GM12878 (cell line): ENCODE results near the gene SORBS1. TPM values are rescaled to one million over a fixed set of nuclear protein-coding genes. Genes with fewer than 3 reads are reported as not detected.

Source experiments
- ATAC-seq: fragments of 200-7000 bp; cut with Tn5 transposase; 3 replicates; pipeline ENCODE4 v1.9.1; 2020; ENCODE audit warnings: mild to moderate bottlenecking, moderate library complexity
- BruUV-seq: library from RNA; stranded (reverse); fragments of 400-500 nt; replicated peaks from 2 replicates; lab custom pipeline; 2021; lab: Mats Ljungman, UMichigan
- CTCF ChIA-PET: fragments of 300-600 bp; sonication (Branson Sonifier 250); formaldehyde crosslinking; extraction: SDS; loops from one replicate; lab custom pipeline; 2021; ENCODE audit warnings: inconsistent platforms; lab: Yijun Ruan, JAX
- POLR2A ChIA-PET: fragments of 350-600 bp; formaldehyde crosslinking; extraction: SDS; loops from one replicate; lab custom pipeline; 2021; ENCODE audit warnings: inconsistent platforms; lab: Charles Lee
- RAD21 ChIA-PET: fragments of 300-600 bp; sonication (Branson Sonifier 250); formaldehyde crosslinking; loops from one replicate; lab custom pipeline; 2023; ENCODE audit warnings: antibody characterized with exemption; ENCODE audit not compliant: unreplicated experiment; lab: Charles Lee
- SMC1A ChIA-PET: fragments of 300-600 bp; sonication (Branson Sonifier 250); formaldehyde crosslinking; loops from one replicate; lab custom pipeline; 2023; ENCODE audit not compliant: unreplicated experiment, uncharacterized antibody; lab: Charles Lee
- DNase-seq: peaks from one replicate; pipeline ENCODE4 v3.0.0-alpha.2; 2011; ENCODE audit warnings: low read depth, low spot score
- FAIRE-seq: peaks from 3 replicates; lab custom pipeline; 2011; peaks lifted over from hg19 to GRCh38; lab: Jason Lieb, UNC
- H2AFZ ChIP-seq: 2 replicates; pipeline ENCODE4 v1.6.0; 2011; ENCODE audit warnings: low read depth, low read length, control low read depth; ENCODE audit not compliant: control insufficient read depth
- H3K27ac ChIP-seq: 2 replicates; pipeline ENCODE4 v1.5.1; 2011; ENCODE audit warnings: control low read depth; ENCODE audit not compliant: control insufficient read depth, insufficient read depth
- H3K27me3 ChIP-seq, 2 experiments: replicated peaks in 1 of 2; 2 replicates each; pipeline versions ENCODE4 v1.6.0 to v1.6.1; 2011; ENCODE audit warnings: low read length in 1 of 2; ENCODE audit not compliant: control insufficient read depth in 2 of 2, insufficient read depth in 2 of 2
- H3K36me3 ChIP-seq, 2 experiments: 2 replicates each; pipeline ENCODE4 v1.5.1; 2011; ENCODE audit warnings: low read length in 1 of 2; ENCODE audit not compliant: control insufficient read depth in 2 of 2, insufficient read depth in 2 of 2
- H3K4me1 ChIP-seq: 2 replicates; pipeline ENCODE4 v1.6.1; 2011; ENCODE audit warnings: mild to moderate bottlenecking, low read length, moderate library complexity, mixed read lengths; ENCODE audit not compliant: control insufficient read depth, insufficient read depth
- H3K4me2 ChIP-seq: 2 replicates; pipeline ENCODE4 v1.6.0; 2011; ENCODE audit warnings: control low read depth; ENCODE audit not compliant: control insufficient read depth, insufficient read depth
- H3K4me3 ChIP-seq: fragments of 200-600 bp; sonication (generic); 2 replicates; pipeline ENCODE4 v1.5.1; 2016
- H3K79me2 ChIP-seq: 2 replicates; pipeline ENCODE4 v1.6.0; 2011; ENCODE audit warnings: low read length; ENCODE audit not compliant: control insufficient read depth, insufficient read depth
- H3K9ac ChIP-seq: 2 replicates; pipeline ENCODE4 v1.8.0; 2011; ENCODE audit warnings: low read length, control low read depth, mixed read lengths; ENCODE audit not compliant: control insufficient read depth, insufficient read depth
- H3K9me3 ChIP-seq: replicated peaks from 3 replicates; pipeline ENCODE4 v1.5.1; 2011; ENCODE audit warnings: mild to moderate bottlenecking, low read length; ENCODE audit not compliant: control insufficient read depth, insufficient read depth
- H4K20me1 ChIP-seq: 2 replicates; pipeline ENCODE4 v1.6.0; 2011; ENCODE audit not compliant: control insufficient read depth, insufficient read depth
- BCLAF1 ChIP-seq: fragments of 450-650 bp; IDR thresholded peaks from 2 replicates; pipeline ENCODE4 v1.6.1; 2017; ENCODE audit warnings: antibody characterized with exemption, mild to moderate bottlenecking, moderate library complexity
- E2F4 ChIP-seq: IDR thresholded peaks from 2 replicates; pipeline ENCODE4 v1.6.1; 2012; ENCODE audit warnings: low read depth, low read length, improper control_type of control experiment
- RUNX3 ChIP-seq: IDR thresholded peaks from 2 replicates; pipeline ENCODE4 v1.6.1; 2012; ENCODE audit warnings: low read length, inconsistent platforms
- SKIL ChIP-seq: fragments of 450-650 bp; IDR thresholded peaks from 2 replicates; pipeline ENCODE4 v1.6.1; 2017; ENCODE audit warnings: mild to moderate bottlenecking, low read depth, inconsistent platforms; ENCODE audit not compliant: poor library complexity, severe bottlenecking
- SMARCA5 ChIP-seq: fragments of 450-650 bp; IDR thresholded peaks from 2 replicates; pipeline ENCODE4 v1.6.1; 2017; ENCODE audit warnings: mild to moderate bottlenecking
- STAT3 ChIP-seq: IDR thresholded peaks from 2 replicates; pipeline ENCODE4 v1.6.1; 2011; ENCODE audit warnings: low read depth, low read length, improper control_type of control experiment
- ZNF592 ChIP-seq: fragments of 450-650 bp; IDR thresholded peaks from 2 replicates; pipeline ENCODE4 v1.6.1; 2017; ENCODE audit warnings: mild to moderate bottlenecking, moderate library complexity
- whole genome bisulfite sequencing: methylation state at CpG from one replicate; pipeline ENCODE4 v1.1.6; 2016; ENCODE audit warnings: low lambda C conversion rate; ENCODE audit not compliant: insufficient replicate concordance, insufficient coverage; ENCODE audit errors: missing lambda C conversion rate; 5-methylcytosine and 5-hydroxymethylcytosine counted together
- in situ Hi-C: fragments of 300-500 bp; cut with MboI; formaldehyde crosslinking; loops from 9 replicates; pipeline ENCODE4 v1.14.3; 2018; ENCODE audit warnings: mixed read lengths
- intact Hi-C: fragments of 100-400 bp; cut with micrococcal nuclease; formaldehyde crosslinking; loops from one replicate; pipeline ENCODE4 v1.14.2; 2022; ENCODE audit not compliant: unreplicated experiment
- polyA plus RNA-seq, 11 experiments: library from polyadenylated mRNA; depleted of rRNA in 4 of 11; unstranded in 6 of 11; stranded (reverse) in 5 of 11; fragments of >200 nt; fragmentation: Nextera tagmentation in 4 of 11; fragmentation: Illumina TruSeq in 1 of 11; extraction: Ambion mirVana in 4 of 11; extraction: Trizol in 1 of 11; gene quantifications; 1 replicate in 1 of 11; 2 replicates in 10 of 11; pipeline versions ENCODE4 v1.2.1 to v1.2.3, GENCODE V29; 2011 to 2016; ENCODE audit warnings: inconsistent platforms in 2 of 11, missing spikeins in 2 of 11, low read depth in 1 of 11
- total RNA-seq, 4 experiments: library from RNA; depleted of rRNA in 3 of 4; stranded (reverse); fragments of >200 nt in 3 of 4; fragmentation: Illumina TruSeq in 1 of 4; extraction: Trizol in 1 of 4; gene quantifications; 2 replicates each; pipeline versions ENCODE4 v1.2.1 to v1.2.3, GENCODE V29; 2013 to 2021

Gene SORBS1
- total and polyA plus RNA-seq, 10 of the 15 experiments (the other 5 are each of a cell fraction or from before 2014, with no cell fraction given) = 0.13 to 0.75 (median 0.39) TPM

- no peak for TF ChIP-seq RUNX3
These were observed 8.4 kb downstream of the SORBS1 start (continued) for GRCh38 chr10:95552679-95553342.

GRCh38 chr10:95550073-95550672 is 11.0 kb downstream of the SORBS1 start:
- DNase-seq (no peak), ATAC-seq (no peak)
- Histone ChIP-seq H3K4me1 (no peaks in the 10 kb centered on the region), H3K27me3 (no peaks in the 10 kb centered on the region; a peak in 3 of 4 replicates), H2AFZ (no peak overlapping the region), H3K9ac (no peak overlapping the region), H3K4me3 (no peak overlapping the region), H3K79me2 (no peaks in the 10 kb centered on the region)
- ChIA-PET CTCF (no interaction called here), POLR2A (no interaction called here)
- BruUV-seq = no TSS peak
- TF ChIP-seq E2F4 (no peak), SMARCA5 (no peak), SKIL (no peak), ZNF592 (no peak), STAT3 (no peak), BCLAF1 (no peak)
- TF ChIP-seq, all 136 proteins: peak for 0
- WGBS = 63% methylated on average over 10 of the region's 10 CpGs
- H3K27ac ChIP-seq = no peak overlapping the region
- H3K9me3 ChIP-seq = no peaks in the 10 kb centered on the region
- FAIRE-seq = no peak
- H4K20me1 ChIP-seq = no peaks in the 10 kb centered on the region
- RAD21 ChIA-PET = no interaction called here
- SMC1A ChIA-PET = no interaction called here
- H3K4me2 ChIP-seq = no peak overlapping the region
- in situ Hi-C loops = no loop called here
- intact Hi-C loops = no loop called here
- no peaks in the 10 kb centered on the region for H3K36me3 ChIP-seq
